Jurkat, Clone E6-1 (cell line): Measurements from ENCODE around the gene LSM10.

Source experiments
- DNase-seq: peaks from one replicate; pipeline ENCODE4 v3.0.0-alpha.2; 2011; ENCODE audit warnings: low read depth, low spot score
- H3K4me3 ChIP-seq: 2 replicates; pipeline ENCODE4 v1.5.1; 2011; ENCODE audit warnings: mild to moderate bottlenecking, low read length, control low read depth, moderate library complexity

Gene LSM10

GRCh38 chr1:36414384-36414783, 16.7 kb upstream of the LSM10 start:
- DNase-seq, result no peak
- H3K4me3 ChIP-seq, result no peak overlapping the region

DNA sequence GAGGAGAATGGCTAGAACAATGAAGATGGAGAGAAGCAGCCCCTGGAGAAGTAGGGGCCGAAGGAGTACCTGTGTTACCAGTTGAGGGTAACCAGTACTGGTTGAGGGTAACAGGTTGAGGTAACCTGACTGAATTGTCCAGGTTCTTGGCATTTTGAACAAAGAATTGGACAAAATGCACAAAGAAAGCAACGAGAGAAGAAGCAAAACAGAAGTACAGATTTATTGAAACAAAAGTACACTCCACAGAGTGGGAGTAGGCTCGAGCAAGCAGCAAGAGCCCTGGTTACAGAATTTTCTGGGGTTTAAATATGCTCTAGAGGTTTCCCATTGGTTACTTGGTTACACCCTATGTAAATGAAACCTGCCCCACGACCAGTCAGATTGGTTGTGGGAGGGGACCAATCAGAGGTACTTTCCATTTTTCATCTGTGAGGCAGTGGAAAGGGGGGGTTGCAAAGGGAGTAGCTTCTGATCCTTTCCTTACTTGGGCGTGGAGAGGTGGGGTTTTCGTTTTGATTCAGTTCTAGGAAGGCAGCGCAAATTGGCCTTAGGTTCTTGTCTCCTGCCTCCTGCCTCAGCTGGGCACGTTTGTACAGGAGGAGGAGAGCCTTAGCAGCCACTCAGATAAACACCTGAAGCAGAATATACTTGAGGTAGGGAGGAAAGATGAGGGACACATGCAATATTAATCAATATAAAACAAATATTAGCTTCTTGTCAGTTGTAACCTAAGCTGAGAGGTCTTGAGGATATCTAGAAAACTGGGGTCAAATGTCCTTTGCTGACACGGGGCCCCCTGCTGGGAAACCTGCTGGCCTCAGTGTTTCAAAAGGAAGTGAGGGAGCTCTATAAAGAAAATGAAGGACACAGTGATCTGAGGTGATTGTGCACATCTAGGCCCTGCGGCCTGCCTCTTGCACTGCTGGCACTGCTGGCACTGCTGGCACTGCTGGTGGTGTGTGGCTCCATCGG, 14.3 kb upstream of the LSM10 start:
- DNase-seq, result peak; percentile 64
- no peak overlapping the region for H3K4me3 ChIP-seq

DNA sequence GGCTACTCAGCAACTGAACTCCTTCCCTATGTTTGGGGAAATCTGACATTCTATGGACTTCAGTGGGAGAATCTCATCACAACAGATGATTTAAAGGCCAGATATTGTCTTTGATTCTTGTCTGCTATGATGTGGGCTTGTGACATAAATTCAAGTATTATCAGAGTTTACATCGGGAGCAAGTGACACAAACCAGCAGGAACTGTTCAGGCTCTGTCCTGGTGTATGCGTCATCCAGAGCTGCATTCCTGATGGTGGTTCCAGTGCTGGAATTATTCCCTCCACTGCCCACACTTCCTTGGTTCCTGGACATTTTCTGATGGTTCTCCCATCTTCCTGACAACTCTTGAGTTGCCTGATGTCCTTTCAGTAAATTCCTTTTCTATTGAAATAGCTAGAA, 10.8 kb upstream of the LSM10 start:
- no peak for DNase-seq

DNA sequence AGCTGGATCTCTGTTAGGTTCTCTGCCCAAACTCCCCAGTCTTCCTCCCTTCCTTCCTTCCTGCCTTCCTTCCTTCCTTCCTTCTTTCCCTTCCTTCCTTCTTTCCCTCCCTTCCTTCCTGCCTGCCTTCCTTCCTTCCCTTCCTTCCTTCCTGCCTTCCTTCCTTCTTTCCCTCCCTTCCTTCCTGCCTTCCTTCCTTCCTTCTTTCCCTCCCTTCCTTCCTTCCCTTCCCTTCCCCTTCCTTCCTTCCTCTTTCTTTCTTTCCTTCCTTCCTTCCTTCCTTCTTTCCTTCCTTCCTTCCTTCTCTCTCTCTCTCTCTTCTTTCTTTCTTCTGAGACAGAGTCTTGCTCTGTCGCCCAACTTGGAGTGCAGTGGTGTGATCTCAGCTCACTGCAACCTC, 8.7 kb upstream of the LSM10 start:
- no peak for DNase-seq
- H3K4me3 ChIP-seq, result no peak overlapping the region

More for the DNA sequence above, 10.8 kb upstream of the LSM10 start:
- no peak overlapping the region for H3K4me3 ChIP-seq

GRCh38 chr1:36402504-36402890, 4.8 kb upstream of the LSM10 start:
- no peak for DNase-seq
- no peak overlapping the region for H3K4me3 ChIP-seq

DNA sequence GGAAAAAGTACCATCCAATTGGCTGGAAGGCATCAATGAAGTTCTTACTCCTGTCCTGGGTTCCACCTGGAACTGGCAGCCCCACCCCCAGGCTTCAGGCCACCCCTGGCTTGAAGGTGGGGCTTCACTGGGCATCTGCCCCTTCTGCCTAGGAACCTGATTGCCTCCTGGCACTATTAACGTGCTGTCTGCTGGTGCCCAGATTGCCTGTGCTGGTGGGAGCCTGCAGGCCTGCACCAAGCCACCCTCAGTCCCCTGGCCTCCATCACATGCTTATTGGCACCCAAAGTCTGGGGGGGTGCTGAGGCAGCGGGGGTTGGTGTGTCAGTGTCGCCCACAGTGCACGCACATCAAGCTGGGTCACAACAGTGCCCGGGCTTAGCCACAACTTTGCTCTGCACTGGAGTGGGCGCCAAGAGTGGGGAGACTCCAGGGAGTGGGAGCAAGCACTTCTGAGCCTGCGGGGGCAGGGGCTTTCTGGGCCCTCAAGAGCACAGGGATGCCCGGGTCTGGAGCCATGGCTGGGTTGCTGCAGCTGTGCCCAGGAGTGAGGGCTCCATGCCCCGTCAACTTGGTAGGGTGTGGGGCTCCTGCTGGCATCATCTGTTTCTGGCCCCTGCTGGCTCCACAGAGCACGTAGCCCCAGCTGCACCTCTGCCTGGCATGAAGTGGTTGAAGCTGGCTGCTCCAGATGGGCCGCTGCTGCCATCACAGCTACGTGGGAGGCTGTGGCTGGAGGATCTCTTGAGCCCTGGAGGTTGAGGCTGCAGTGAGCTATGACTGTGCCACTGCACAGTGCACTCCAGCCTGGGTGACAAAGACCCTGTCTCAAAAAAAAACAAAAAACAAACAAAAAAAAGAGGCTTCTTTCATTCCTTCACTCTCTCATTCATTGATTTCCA, 4.1 kb upstream of the LSM10 start:
- H3K4me3 ChIP-seq, result no peak overlapping the region
- DNase-seq, result no peak

- H3K4me3 ChIP-seq, result no peak overlapping the region
- DNase-seq, result no peak
These were observed 3.3 kb upstream of the LSM10 start for GRCh38 chr1:36400825-36401601.

GRCh38 chr1:36400514-36400824, 2.8 kb upstream of the LSM10 start:
- DNase-seq, result no peak
- no peak overlapping the region for H3K4me3 ChIP-seq

DNA sequence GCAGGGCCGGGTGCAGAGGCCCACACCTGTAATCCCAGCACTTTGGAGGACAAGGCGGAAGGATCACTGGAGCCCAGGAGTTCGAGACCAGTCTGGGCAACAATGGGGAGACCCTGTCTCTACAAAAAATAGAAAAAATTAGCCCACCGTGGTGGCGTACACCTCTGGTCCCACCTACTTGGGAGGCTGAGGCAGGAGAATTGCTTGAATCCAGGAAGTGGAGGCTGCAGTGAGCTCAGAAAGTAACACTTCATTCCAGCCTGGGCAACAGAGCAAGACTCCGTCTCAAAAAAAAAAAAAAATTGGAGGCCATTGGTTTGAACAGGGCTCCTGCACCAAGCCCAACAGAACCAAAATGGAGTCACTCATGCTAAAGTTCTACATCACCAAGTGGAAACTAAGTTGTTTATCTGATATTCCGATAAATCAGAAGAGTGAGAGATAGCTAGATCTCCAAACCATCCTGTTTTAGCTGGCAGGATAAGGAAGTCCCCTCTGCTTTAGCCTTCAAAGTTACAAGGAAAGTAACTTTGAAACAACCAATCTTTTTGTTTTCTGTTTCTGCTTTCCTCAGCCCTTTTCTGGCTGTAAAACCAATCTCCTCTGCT, 766 bp upstream of the LSM10 start:
- H3K4me3 ChIP-seq, result peak overlapping the region; percentile 97

GRCh38 chr1:36397083-36397377, 678 bp downstream of the LSM10 start:
- no peak for DNase-seq

More for the DNA sequence above, 766 bp upstream of the LSM10 start:
- DNase-seq, result no peak

DNA sequence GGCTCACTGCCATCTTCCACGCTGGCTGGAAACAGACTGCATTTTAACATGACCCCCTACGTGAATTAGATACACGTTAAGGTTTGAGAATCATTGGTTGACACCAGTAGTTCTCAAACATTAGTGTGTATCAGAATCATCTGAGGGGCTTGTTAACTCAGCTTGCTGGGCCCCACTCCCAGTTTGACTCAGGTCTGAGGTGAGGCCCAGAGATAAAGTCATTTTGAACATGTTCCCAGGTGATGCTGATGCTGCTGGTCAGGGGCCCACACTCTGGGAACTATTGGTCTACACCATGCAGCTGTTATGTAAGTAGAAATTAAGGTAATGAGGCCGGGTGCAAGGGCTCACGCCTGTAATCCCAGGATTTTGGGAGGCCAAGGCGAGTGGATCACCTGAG, 1.3 kb downstream of the LSM10 start:
- DNase-seq, result no peak
- peak overlapping the region; percentile 97 for H3K4me3 ChIP-seq

More at GRCh38 chr1:36397083-36397377, 678 bp downstream of the LSM10 start:
- H3K4me3 ChIP-seq, result peak overlapping the region; percentile 97

DNA sequence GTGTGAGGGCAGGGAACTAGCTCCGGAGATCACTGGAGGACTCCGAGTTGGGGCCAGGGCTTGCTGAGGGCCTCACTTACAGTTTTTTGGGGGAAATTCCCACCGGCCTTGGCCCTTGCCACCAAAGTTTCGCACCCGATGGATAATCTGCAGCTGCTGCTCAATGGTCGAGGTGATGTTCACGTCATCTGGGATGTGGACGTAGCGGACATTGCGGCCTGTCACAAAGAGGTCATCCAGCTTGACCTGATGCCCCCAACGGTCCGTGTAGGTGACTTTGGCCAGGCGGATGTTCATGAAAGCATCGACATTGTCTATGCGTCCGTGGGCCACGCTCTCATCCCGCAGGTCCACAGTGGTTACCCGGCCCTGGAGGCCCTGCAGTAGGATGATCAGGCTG, 4.0 kb downstream of the LSM10 start:
- no peak for DNase-seq
- H3K4me3 ChIP-seq, result no peak overlapping the region

GRCh38 chr1:36392836-36393235, 4.9 kb downstream of the LSM10 start:
- no peak overlapping the region for H3K4me3 ChIP-seq
- no peak for DNase-seq

DNA sequence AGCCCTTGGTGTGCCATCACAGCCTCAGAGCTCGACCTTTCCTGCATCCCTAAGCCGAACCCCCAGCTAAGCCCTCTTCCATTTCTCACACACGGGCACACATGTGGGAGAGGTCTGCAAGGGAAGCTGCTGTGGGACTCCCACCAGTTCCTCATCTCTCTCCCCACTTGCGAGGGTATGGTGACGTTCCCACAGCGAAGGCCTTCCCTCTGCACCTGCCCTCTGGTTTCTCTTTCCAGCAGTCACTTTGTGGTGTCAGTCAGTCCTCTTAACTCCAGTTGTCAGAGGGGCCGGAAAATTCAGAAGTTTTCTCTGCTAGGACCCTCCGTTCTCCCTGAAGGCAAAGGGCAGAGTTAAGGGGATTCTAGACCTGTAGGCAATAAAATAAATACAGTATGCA, 6.4 kb downstream of the LSM10 start:
- no peak overlapping the region for H3K4me3 ChIP-seq
- DNase-seq, result no peak

- H3K4me3 ChIP-seq, result no peak overlapping the region
- DNase-seq, result no peak
These were observed 7.3 kb downstream of the LSM10 start for GRCh38 chr1:36390411-36390810.

- no peak for DNase-seq
- no peak overlapping the region for H3K4me3 ChIP-seq
These were observed 7.7 kb downstream of the LSM10 start for GRCh38 chr1:36389999-36390398.

DNA sequence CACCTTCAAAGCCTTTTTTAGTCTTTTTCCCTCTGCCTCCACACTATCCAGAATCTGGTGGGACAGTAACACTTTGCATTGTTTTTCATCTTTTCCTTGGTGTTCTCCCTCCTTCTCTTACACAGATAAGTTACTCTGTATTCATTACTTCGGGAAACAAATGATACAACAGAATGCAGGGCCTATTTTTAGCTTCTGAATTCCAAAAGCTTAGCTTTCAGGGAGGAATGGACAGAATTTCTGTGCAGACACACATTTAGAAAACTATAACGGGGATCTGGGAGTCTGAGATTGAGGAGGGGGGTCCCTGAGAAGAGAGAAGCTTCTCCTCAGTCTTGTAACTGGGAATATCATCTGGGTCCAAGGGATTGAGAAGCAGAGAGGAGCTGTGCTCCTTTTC, 8.4 kb downstream of the LSM10 start:
- DNase-seq, result no peak
- H3K4me3 ChIP-seq, result no peak overlapping the region

GRCh38 chr1:36387141-36387949, 10.4 kb downstream of the LSM10 start:
- DNase-seq, result no peak
- H3K4me3 ChIP-seq, result no peak overlapping the region
